ENCODE measurements around the gene ELOVL5.

Gene ELOVL5

GRCh38 chr6:53266553-53267090, 82.1 kb downstream of the ELOVL5 start:
- DNase-seq, result no peak
- Histone ChIP-seq H3K36me3 (peaks cover 83% of the 10 kb centered on the region), H3K9me3 (ENCODE audit: severe bottlenecking) (no peaks in the 10 kb centered on the region), H3K27me3 (ENCODE audit: insufficient read depth, low read depth, severe bottlenecking) (no peaks in the 10 kb centered on the region), H3K27ac (no peak overlapping the region), H3K4me3 (ENCODE audit: low read depth, low read length) (no peak overlapping the region)
- TF ChIP-seq CTCF (IDR thresholded peaks at IDR 0.05; ENCODE audit: low read depth, low read length), result no peak

GRCh38 chr6:53264915-53265607, 83.7 kb downstream of the ELOVL5 start:
- no peak overlapping the region for H3K27ac ChIP-seq
- no peak overlapping the region for H3K4me3 ChIP-seq (ENCODE audit: low read depth, low read length)
- DNase-seq, result no peak
- H3K36me3 ChIP-seq, result peaks cover 83% of the 10 kb centered on the region
- H3K9me3 ChIP-seq (ENCODE audit: severe bottlenecking), result no peaks in the 10 kb centered on the region
- TF ChIP-seq CTCF (IDR thresholded peaks at IDR 0.05; ENCODE audit: low read depth, low read length), result no peak
- no peaks in the 10 kb centered on the region for H3K27me3 ChIP-seq (ENCODE audit: insufficient read depth, low read depth, severe bottlenecking)

- no peaks in the 10 kb centered on the region for H3K9me3 ChIP-seq (ENCODE audit: severe bottlenecking)
- DNase-seq, result no peak
- H3K27me3 ChIP-seq (ENCODE audit: insufficient read depth, low read depth, severe bottlenecking), result no peaks in the 10 kb centered on the region
- no peak overlapping the region for H3K27ac ChIP-seq
- H3K4me3 ChIP-seq (ENCODE audit: low read depth, low read length), result no peak overlapping the region
- H3K36me3 ChIP-seq, result peaks cover 83% of the 10 kb centered on the region
- no peak for TF ChIP-seq CTCF (IDR thresholded peaks at IDR 0.05; ENCODE audit: low read depth, low read length)
Measured at GRCh38 chr6:53264337-53264736, 84.4 kb downstream of the ELOVL5 start.

GRCh38 chr6:53263917-53264316, 84.8 kb downstream of the ELOVL5 start:
- no peak for DNase-seq
- H3K9me3 ChIP-seq (ENCODE audit: severe bottlenecking), result no peaks in the 10 kb centered on the region
- H3K27ac ChIP-seq, result no peak overlapping the region
- no peak overlapping the region for H3K4me3 ChIP-seq (ENCODE audit: low read depth, low read length)
- H3K27me3 ChIP-seq (ENCODE audit: insufficient read depth, low read depth, severe bottlenecking), result no peaks in the 10 kb centered on the region
- TF ChIP-seq CTCF (IDR thresholded peaks at IDR 0.05; ENCODE audit: low read depth, low read length), result no peak
- peaks cover 84% of the 10 kb centered on the region for H3K36me3 ChIP-seq

GRCh38 chr6:53259860-53260580, 88.7 kb downstream of the ELOVL5 start:
- H3K27ac ChIP-seq, result no peak overlapping the region
- H3K36me3 ChIP-seq, result peaks cover 51% of the 10 kb centered on the region
- no peak for DNase-seq
- no peak for TF ChIP-seq CTCF (IDR thresholded peaks at IDR 0.05; ENCODE audit: low read depth, low read length)
- no peaks in the 10 kb centered on the region for H3K9me3 ChIP-seq (ENCODE audit: severe bottlenecking)
- no peaks in the 10 kb centered on the region for H3K27me3 ChIP-seq (ENCODE audit: insufficient read depth, low read depth, severe bottlenecking)
- H3K4me3 ChIP-seq (ENCODE audit: low read depth, low read length), result no peak overlapping the region

Measured in WERI-Rb-1 (cell line).